HepG2 (cell line): ENCODE data around the gene PHF10. TPM values are rescaled to one million over a fixed set of nuclear protein-coding genes. Genes with fewer than 3 reads are reported as not detected.

ENCODE experiments used
- ATAD3A ChIP-seq: sonication (generic); formaldehyde crosslinking; IDR thresholded peaks from 2 replicates; pipeline ENCODE4 v1.4.0; 2020; ENCODE audit warnings: missing genetic modification reagents
- CC2D1A ChIP-seq: sonication (generic); formaldehyde crosslinking; IDR thresholded peaks from 2 replicates; pipeline ENCODE4 v1.8.1; 2023; ENCODE audit warnings: mild to moderate bottlenecking, missing genetic modification reagents
- GABPB1 ChIP-seq: IDR thresholded peaks from 2 replicates; pipeline ENCODE4 v1.6.1; 2016; ENCODE audit warnings: mild to moderate bottlenecking, missing genetic modification reagents, moderate library complexity, missing compliant biosample characterization
- IKZF1 ChIP-seq: fragments of 450-650 bp; IDR thresholded peaks from 2 replicates; pipeline ENCODE4 v1.7.1; 2016
- ISL2 ChIP-seq: sonication (generic); formaldehyde crosslinking; IDR thresholded peaks from 2 replicates; pipeline ENCODE4 v1.5.0; 2020; ENCODE audit warnings: missing genetic modification reagents
- LBX2 ChIP-seq: sonication (generic); formaldehyde crosslinking; IDR thresholded peaks from 2 replicates; pipeline ENCODE4 v1.5.0; 2020; ENCODE audit warnings: missing genetic modification reagents, mild to moderate bottlenecking, borderline replicate concordance
- MTA3 ChIP-seq: sonication (generic); formaldehyde crosslinking; IDR thresholded peaks from 2 replicates; pipeline ENCODE4 v1.4.0; 2020; ENCODE audit warnings: missing genetic modification reagents
- PITX1 ChIP-seq: sonication (generic); formaldehyde crosslinking; IDR thresholded peaks from 2 replicates; pipeline ENCODE4 v1.5.1; 2020; ENCODE audit warnings: mild to moderate bottlenecking, missing genetic modification reagents
- PRDM10 ChIP-seq: sonication (generic); formaldehyde crosslinking; IDR thresholded peaks from 2 replicates; pipeline ENCODE4 v1.4.0; 2020; ENCODE audit warnings: low read depth, missing genetic modification reagents
- SMARCE1 ChIP-seq: fragments of 450-650 bp; IDR thresholded peaks from 2 replicates; pipeline ENCODE4 v1.6.1; 2017; ENCODE audit warnings: borderline replicate concordance
- SP5 ChIP-seq: IDR thresholded peaks from 2 replicates; pipeline ENCODE4 v1.6.1; 2016; ENCODE audit warnings: low read depth, borderline replicate concordance
- SSRP1 ChIP-seq: IDR thresholded peaks from 2 replicates; pipeline ENCODE4 v1.6.1; 2016; ENCODE audit warnings: control low read depth
- STAG1 ChIP-seq: sonication (generic); formaldehyde crosslinking; IDR thresholded peaks from 2 replicates; pipeline ENCODE4 v1.4.0; 2020; ENCODE audit warnings: missing genetic modification reagents
- THAP8 ChIP-seq: sonication (generic); formaldehyde crosslinking; IDR thresholded peaks from 2 replicates; pipeline ENCODE4 v1.5.1; 2020; ENCODE audit warnings: missing genetic modification reagents, mild to moderate bottlenecking, borderline replicate concordance
- TOE1 ChIP-seq: sonication (generic); formaldehyde crosslinking; IDR thresholded peaks from 2 replicates; pipeline ENCODE4 v1.4.0; 2020; ENCODE audit warnings: mild to moderate bottlenecking, missing genetic modification reagents
- ZFP36L1 ChIP-seq: sonication (generic); formaldehyde crosslinking; IDR thresholded peaks from 2 replicates; pipeline ENCODE4 v1.8.0; 2022; ENCODE audit warnings: mild to moderate bottlenecking, missing genetic modification reagents, moderate library complexity
- ZFP91 ChIP-seq: sonication (generic); formaldehyde crosslinking; IDR thresholded peaks from 2 replicates; pipeline ENCODE4 v1.9.0; 2022; ENCODE audit warnings: missing genetic modification reagents, mild to moderate bottlenecking, borderline replicate concordance
- ZNF251 ChIP-seq: sonication (generic); formaldehyde crosslinking; IDR thresholded peaks from 2 replicates; pipeline ENCODE4 v1.9.0; 2021; ENCODE audit warnings: mild to moderate bottlenecking, missing genetic modification reagents
- ZNF792 ChIP-seq: IDR thresholded peaks from 2 replicates; pipeline ENCODE4 v1.6.1; 2016
- polyA plus RNA-seq, 8 experiments: library from polyadenylated mRNA; depleted of rRNA in 3 of 8; stranded (reverse) in 7 of 8; unstranded in 1 of 8; fragments of >200 nt; fragmentation: Illumina TruSeq in 4 of 8; extraction: Trizol in 4 of 8; gene quantifications; 2 replicates each; pipeline versions ENCODE4 v1.2.1 to v1.2.3, GENCODE V29; 2011 to 2016; ENCODE audit warnings: low read depth in 4 of 8, missing spikeins in 1 of 8, mixed read lengths in 1 of 8; ENCODE audit not compliant: insufficient read depth in 1 of 8
- total RNA-seq, 5 experiments: library from RNA; depleted of rRNA; stranded (reverse); fragments of >200 nt; fragmentation: Illumina TruSeq; extraction: Trizol; gene quantifications; 2 replicates each; pipeline ENCODE4 v1.2.3, GENCODE V29; 2016; ENCODE audit warnings: low read depth in 1 of 5
- TF ChIP-seq, protein P1 (sequence below): sonication (generic); IDR thresholded peaks from 2 replicates; pipeline ENCODE4 v1.6.1; 2016; ENCODE audit warnings: low read depth, borderline replicate concordance
- TF ChIP-seq, protein P2 (sequence below): sonication (generic); formaldehyde crosslinking; IDR thresholded peaks from 2 replicates; pipeline ENCODE4 v1.4.0; 2020; ENCODE audit warnings: missing genetic modification reagents
- TF ChIP-seq, protein P3 (sequence below): sonication (generic); formaldehyde crosslinking; IDR thresholded peaks from 2 replicates; pipeline ENCODE4 v1.8.1; 2023; ENCODE audit warnings: missing genetic modification reagents, mild to moderate bottlenecking, borderline replicate concordance

Gene PHF10
- total and polyA plus RNA-seq, 2 of the 13 experiments (the other 11 are each of a cell fraction or from before 2014, with no cell fraction given), result 42.1 to 84.1 TPM

- TF ChIP-seq PRDM10 (CRISPR knock-in tag), result no peak
- TF ChIP-seq PITX1, result peak; percentile 75; the same call in 1 of the 2 replicates
- TF ChIP-seq THAP8 (CRISPR knock-in tag), result no peak
- TF ChIP-seq, protein P1, sequence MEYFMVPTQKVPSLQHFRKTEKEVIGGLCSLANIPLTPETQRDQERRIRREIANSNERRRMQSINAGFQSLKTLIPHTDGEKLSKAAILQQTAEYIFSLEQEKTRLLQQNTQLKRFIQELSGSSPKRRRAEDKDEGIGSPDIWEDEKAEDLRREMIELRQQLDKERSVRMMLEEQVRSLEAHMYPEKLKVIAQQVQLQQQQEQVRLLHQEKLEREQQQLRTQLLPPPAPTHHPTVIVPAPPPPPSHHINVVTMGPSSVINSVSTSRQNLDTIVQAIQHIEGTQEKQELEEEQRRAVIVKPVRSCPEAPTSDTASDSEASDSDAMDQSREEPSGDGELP, result no peak
- TF ChIP-seq LBX2 (CRISPR knock-in tag), result no peak; the same call in 1 of the 2 replicates
- TF ChIP-seq ZNF792 (CRISPR knock-in tag), result no peak
- TF ChIP-seq STAG1 (CRISPR knock-in tag), result no peak
- no peak for TF ChIP-seq ISL2 (CRISPR knock-in tag)
- TF ChIP-seq SMARCE1, result no peak
- no peak for TF ChIP-seq GABPB1
- no peak for TF ChIP-seq ZFP36L1 (CRISPR knock-in tag)
- TF ChIP-seq SSRP1 (CRISPR knock-in tag), result no peak
- no peak for TF ChIP-seq ZFP91 (CRISPR knock-in tag)
- no peak for TF ChIP-seq IKZF1
- no peak for TF ChIP-seq MTA3 (CRISPR knock-in tag)
- 0 out of 2 replicates have a peak, but pooled peaks have one; percentile 22 for TF ChIP-seq ATAD3A (CRISPR knock-in tag)
- no peak for TF ChIP-seq CC2D1A
- no peak for TF ChIP-seq SP5
- TF ChIP-seq, protein P2, sequence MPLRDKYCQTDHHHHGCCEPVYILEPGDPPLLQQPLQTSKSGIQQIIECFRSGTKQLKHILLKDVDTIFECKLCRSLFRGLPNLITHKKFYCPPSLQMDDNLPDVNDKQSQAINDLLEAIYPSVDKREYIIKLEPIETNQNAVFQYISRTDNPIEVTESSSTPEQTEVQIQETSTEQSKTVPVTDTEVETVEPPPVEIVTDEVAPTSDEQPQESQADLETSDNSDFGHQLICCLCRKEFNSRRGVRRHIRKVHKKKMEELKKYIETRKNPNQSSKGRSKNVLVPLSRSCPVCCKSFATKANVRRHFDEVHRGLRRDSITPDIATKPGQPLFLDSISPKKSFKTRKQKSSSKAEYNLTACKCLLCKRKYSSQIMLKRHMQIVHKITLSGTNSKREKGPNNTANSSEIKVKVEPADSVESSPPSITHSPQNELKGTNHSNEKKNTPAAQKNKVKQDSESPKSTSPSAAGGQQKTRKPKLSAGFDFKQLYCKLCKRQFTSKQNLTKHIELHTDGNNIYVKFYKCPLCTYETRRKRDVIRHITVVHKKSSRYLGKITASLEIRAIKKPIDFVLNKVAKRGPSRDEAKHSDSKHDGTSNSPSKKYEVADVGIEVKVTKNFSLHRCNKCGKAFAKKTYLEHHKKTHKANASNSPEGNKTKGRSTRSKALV (CRISPR knock-in tag), result 0 out of 2 replicates have a peak, but pooled peaks have one; percentile 91
- TF ChIP-seq, protein P3, sequence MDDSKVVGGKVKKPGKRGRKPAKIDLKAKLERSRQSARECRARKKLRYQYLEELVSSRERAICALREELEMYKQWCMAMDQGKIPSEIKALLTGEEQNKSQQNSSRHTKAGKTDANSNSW (CRISPR knock-in tag), result peak; percentile 87
- no peak; the same call in 1 of the 2 replicates for TF ChIP-seq ZNF251 (CRISPR knock-in tag)
- peak; percentile 39; the same call in 1 of the 2 replicates for TF ChIP-seq TOE1 (CRISPR knock-in tag)
These were observed 22.9 kb downstream of the PHF10 start (continued) for GRCh38 chr6:169701311-169701953.
